Fibroblast of lung (primary cell): ENCODE results near the gene PSD4. TPM values are rescaled to one million over a fixed set of nuclear protein-coding genes. Genes with fewer than 3 reads are reported as not detected.

Experiments used
- DNase-seq, 2 donors: peaks; one replicate each; pipeline versions ENCODE4 v3.0.0 to v3.0.0-alpha.2; 2010; ENCODE audit warnings: low read depth in 2 of 2
- H2AFZ ChIP-seq: 2 replicates; pipeline ENCODE4 v1.5.1; 2012; ENCODE audit warnings: low read length, control low read depth, inconsistent platforms
- H3K27ac ChIP-seq: 2 replicates; pipeline ENCODE4 v1.5.1; 2011; ENCODE audit warnings: low read length, control low read depth; ENCODE audit not compliant: insufficient read depth
- H3K27me3 ChIP-seq: 2 replicates; pipeline ENCODE4 v1.5.1; 2011; ENCODE audit warnings: mild to moderate bottlenecking, low read length; ENCODE audit not compliant: control insufficient read depth, insufficient read depth
- H3K36me3 ChIP-seq: 2 replicates; pipeline ENCODE4 v1.5.1; 2011; ENCODE audit warnings: low read length; ENCODE audit not compliant: control insufficient read depth, insufficient read depth
- H3K4me1 ChIP-seq: 2 replicates; pipeline ENCODE4 v1.5.1; 2011; ENCODE audit warnings: low read length; ENCODE audit not compliant: control insufficient read depth, insufficient read depth; ENCODE audit errors: extremely low read depth
- H3K4me2 ChIP-seq: 2 replicates; pipeline ENCODE4 v1.5.1; 2011; ENCODE audit warnings: low read length, control low read depth; ENCODE audit not compliant: insufficient read depth; ENCODE audit errors: extremely low read depth
- H3K4me3 ChIP-seq, 4 experiments: fragments of 200-600 bp in 1 of 4; sonication (generic) in 1 of 4; replicated peaks in 1 of 4; 2 replicates each; pipeline ENCODE4 v1.5.1; 2011 to 2016; ENCODE audit warnings: low read length in 4 of 4, low read depth in 3 of 4, mild to moderate bottlenecking in 3 of 4, control low read depth in 2 of 4, inconsistent platforms in 1 of 4, mixed read lengths in 1 of 4; ENCODE audit not compliant: insufficient read depth in 1 of 4; ENCODE audit errors: control extremely low read depth in 1 of 4
- H3K79me2 ChIP-seq: 2 replicates; pipeline ENCODE4 v1.5.1; 2012; ENCODE audit warnings: mild to moderate bottlenecking, low read length, inconsistent platforms; ENCODE audit not compliant: control insufficient read depth, insufficient read depth
- H3K9ac ChIP-seq: 2 replicates; pipeline ENCODE4 v1.5.1; 2011; ENCODE audit warnings: mild to moderate bottlenecking, low read length, control low read depth; ENCODE audit not compliant: insufficient read depth
- H3K9me3 ChIP-seq: 2 replicates; pipeline ENCODE4 v1.5.1; 2012; ENCODE audit warnings: low read depth, low read length; ENCODE audit not compliant: control insufficient read depth, insufficient read depth
- H4K20me1 ChIP-seq: 2 replicates; pipeline ENCODE4 v1.5.1; 2011; ENCODE audit warnings: low read length; ENCODE audit not compliant: control insufficient read depth, insufficient read depth; ENCODE audit errors: extremely low read depth
- CTCF ChIP-seq, 2 donors: IDR thresholded peaks in 1 of 2; conservative IDR thresholded peaks in 1 of 2; 1 replicate in 1 of 2; 2 replicates in 1 of 2; pipeline ENCODE4 v1.5.1; 2011 to 2012; ENCODE audit warnings: low read length in 2 of 2, control low read depth in 1 of 2, inconsistent platforms in 1 of 2, low read depth in 1 of 2, mild to moderate bottlenecking in 1 of 2
- EZH2 ChIP-seq: IDR thresholded peaks from 2 replicates; pipeline ENCODE4 v1.5.1; 2012; ENCODE audit warnings: low read length, control low read depth, mild to moderate bottlenecking; ENCODE audit errors: missing control alignments
- polyA plus RNA-seq, 2 donors: library from polyadenylated mRNA; depleted of rRNA in 1 of 2; stranded (reverse) in 1 of 2; unstranded in 1 of 2; fragments of >200 nt; gene quantifications; 2 replicates each; pipeline ENCODE4 v1.2.1, GENCODE V29; 2011 to 2012; ENCODE audit warnings: missing spikeins in 1 of 2
- total RNA-seq: library from RNA; depleted of rRNA; stranded (reverse); fragments of >200 nt; gene quantifications from 2 replicates; pipeline ENCODE4 v1.2.1, GENCODE V29; 2014

PSD4 gene
- total and polyA plus RNA-seq, 2 donors (not counting 1 experiment from before 2014, with no cell fraction given), result 1.0 to 6.1 TPM

DNA sequence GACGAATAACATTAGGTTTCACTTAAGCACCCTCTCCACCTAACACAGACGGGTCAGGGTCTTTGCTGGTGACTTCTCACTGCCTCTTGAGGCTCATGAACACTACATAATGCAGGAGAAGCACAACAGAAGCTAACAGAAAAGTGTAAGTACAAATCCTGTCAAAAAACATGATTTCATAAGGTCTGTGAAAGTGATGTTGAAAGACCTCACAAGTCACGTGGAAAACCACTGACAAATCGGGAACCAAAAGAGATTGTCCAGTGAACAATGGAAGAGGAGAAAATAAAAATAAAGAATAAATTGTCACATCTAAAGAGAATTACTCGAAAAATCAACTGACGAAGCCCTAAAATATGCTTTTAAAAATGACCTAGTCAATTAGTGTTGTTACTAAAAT, 14.0 kb downstream of the PSD4 start:
- H3K79me2 ChIP-seq, result no peaks in the 10 kb centered on the region
- no peaks in the 10 kb centered on the region for H3K4me1 ChIP-seq
- H3K27ac ChIP-seq, result no peak overlapping the region
- no peak for DNase-seq
- H3K9ac ChIP-seq, result no peak overlapping the region
- no peaks in the 10 kb centered on the region for H4K20me1 ChIP-seq
- no peak overlapping the region for H2AFZ ChIP-seq
- H3K36me3 ChIP-seq, result no peaks in the 10 kb centered on the region
- H3K9me3 ChIP-seq, result no peaks in the 10 kb centered on the region
- H3K27me3 ChIP-seq, result no peaks in the 10 kb centered on the region
- no peak overlapping the region for H3K4me2 ChIP-seq
- no peak overlapping the region for H3K4me3 ChIP-seq
- no peak for TF ChIP-seq CTCF (conservative IDR thresholded peaks at IDR 0.05 in 1 of 2, IDR thresholded peaks at IDR 0.05 in 1 of 2; ENCODE audit: low read depth in 1 of 2, low read length in 2 of 2)
- TF ChIP-seq EZH2, result no peak

DNA sequence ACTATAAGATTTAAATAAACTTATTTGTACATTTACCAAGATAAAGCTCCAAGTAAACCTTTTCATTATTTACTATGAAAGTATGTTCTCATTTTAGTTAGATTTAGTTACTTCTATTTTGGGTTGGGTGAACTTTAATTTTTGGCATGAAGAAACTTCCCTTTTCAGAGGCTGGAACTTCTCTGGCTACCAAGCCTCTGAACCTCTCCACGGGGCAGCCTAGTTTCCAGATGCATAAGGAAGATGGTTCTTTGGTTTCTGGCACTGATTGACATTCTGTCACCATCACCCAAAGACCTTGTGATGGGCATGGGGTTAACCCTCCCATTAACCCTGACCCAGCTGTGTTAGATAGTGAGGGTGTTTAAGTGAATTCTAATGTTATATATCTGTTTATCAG, 17.1 kb downstream of the PSD4 start:
- DNase-seq, result no peak
- Histone ChIP-seq H3K4me2 (no peak overlapping the region), H3K27ac (no peak overlapping the region), H3K36me3 (no peaks in the 10 kb centered on the region), H3K4me1 (no peaks in the 10 kb centered on the region), H3K27me3 (no peaks in the 10 kb centered on the region), H3K9ac (no peak overlapping the region), H4K20me1 (no peaks in the 10 kb centered on the region), H3K4me3 (no peak overlapping the region), H3K79me2 (no peaks in the 10 kb centered on the region), H2AFZ (no peak overlapping the region), H3K9me3 (no peaks in the 10 kb centered on the region)
- TF ChIP-seq EZH2 (no peak), CTCF (conservative IDR thresholded peaks at IDR 0.05 in 1 of 2, IDR thresholded peaks at IDR 0.05 in 1 of 2; ENCODE audit: low read depth in 1 of 2, low read length in 2 of 2) (no peak)

GRCh38 chr2:113192459-113193100, 18.8 kb downstream of the PSD4 start:
- H3K4me3 ChIP-seq, result no peak overlapping the region
- H3K4me2 ChIP-seq, result no peak overlapping the region
- no peaks in the 10 kb centered on the region for H3K9me3 ChIP-seq
- no peak overlapping the region for H3K9ac ChIP-seq
- no peaks in the 10 kb centered on the region for H3K36me3 ChIP-seq
- no peaks in the 10 kb centered on the region for H4K20me1 ChIP-seq
- DNase-seq, result no peak
- no peaks in the 10 kb centered on the region for H3K27me3 ChIP-seq
- no peak overlapping the region for H2AFZ ChIP-seq
- TF ChIP-seq CTCF (conservative IDR thresholded peaks at IDR 0.05 in 1 of 2, IDR thresholded peaks at IDR 0.05 in 1 of 2; ENCODE audit: low read depth in 1 of 2, low read length in 2 of 2) (peak in 1 of 2 donors; percentile 5), EZH2 (no peak)
- no peak overlapping the region for H3K27ac ChIP-seq
- no peaks in the 10 kb centered on the region for H3K4me1 ChIP-seq
- no peaks in the 10 kb centered on the region for H3K79me2 ChIP-seq
